ENCODE measurements around the gene ST6GAL1.

ST6GAL1 gene

DNA sequence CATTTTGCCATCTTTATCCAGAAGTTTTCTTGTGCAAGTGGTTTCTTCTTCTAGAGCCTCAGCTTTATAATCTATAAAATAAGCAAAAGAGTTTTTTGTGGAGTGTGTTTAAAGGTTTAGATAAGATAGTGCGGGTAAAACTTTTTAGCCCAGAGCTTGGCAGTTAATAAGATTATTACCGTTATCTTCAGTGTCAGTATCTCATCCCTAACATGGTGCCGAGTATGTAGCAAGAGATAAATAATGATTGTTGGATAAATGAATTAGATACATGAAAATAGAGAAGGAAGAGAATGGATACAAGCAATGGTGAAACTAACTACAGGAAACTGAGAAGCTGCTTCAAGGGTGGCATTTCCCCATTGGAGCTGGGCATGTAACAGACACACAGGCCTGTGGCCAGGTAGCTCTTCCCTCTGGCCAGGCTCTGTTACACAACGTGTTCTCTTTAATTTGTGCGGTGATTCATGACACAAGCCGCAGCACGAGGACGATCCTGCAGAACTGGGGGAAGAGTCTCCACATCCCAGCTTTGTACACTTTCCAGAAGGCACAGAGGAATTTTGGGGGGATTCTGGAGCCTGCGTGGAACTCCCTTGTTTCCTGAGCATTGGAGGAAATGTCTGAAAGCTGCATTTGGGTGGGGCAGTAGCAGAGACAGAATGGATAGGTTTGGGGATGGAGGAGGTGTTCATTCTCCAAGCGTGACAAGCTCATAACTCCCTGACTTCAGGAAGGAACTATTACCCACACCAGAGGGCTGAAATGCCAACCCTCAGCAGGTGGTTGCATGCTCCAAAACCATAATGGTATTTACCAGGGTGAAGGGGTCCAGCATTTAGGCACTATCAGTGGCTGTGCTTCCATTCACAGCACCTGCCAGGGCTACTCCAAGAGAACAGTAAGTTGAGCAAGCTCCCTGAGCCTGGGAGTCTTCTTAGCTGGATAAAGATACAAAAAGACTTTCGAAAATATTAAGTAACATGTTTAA, 14.2 kb upstream of the ST6GAL1 start:
- DNase-seq (ENCODE audit: low read depth in 2 of 2): no peak

GRCh38 chr3:186917512-186918312, 12.6 kb upstream of the ST6GAL1 start:
- DNase-seq (ENCODE audit: low read depth in 2 of 2): no peak

DNA sequence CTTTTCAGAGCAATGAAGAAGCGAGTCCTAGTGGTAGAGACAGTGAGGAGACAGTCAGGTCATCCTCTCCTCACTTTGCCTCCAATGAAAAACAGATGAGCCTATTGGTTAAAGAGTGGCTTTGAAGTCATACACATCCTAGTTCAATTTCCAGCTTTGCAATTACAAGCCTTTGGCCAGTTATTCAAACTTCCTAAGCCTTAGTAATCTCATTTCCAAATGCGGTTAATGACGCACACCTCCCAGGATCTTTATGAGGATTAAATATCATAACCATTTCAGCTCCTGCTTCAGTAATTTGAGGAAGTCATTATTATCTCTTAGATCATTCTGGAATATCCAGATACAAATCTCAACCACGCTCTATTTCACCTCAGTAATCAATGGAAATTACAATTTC, 10.0 kb upstream of the ST6GAL1 start:
- DNase-seq (ENCODE audit: low read depth in 2 of 2): no peak

DNA sequence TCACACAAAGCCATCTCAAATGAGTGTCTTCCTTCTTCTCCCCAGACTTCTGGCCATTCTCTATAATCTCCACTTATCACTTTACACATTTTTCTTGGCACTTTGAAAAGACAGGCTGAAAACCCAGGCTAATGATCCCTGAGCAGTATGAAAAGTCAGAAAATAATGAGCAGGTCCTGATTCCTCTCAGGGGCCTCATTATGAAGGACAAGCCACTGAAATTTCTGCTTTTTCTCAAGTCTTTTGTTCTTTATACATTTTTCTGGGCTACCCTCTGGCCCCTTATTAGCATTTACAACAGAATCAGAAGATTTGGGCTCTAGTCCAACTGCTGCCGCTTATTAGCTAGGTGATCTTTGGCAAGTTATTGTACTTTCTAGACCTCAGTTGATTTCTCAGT, 9.5 kb upstream of the ST6GAL1 start:
- DNase-seq (ENCODE audit: low read depth in 2 of 2): no peak

DNA sequence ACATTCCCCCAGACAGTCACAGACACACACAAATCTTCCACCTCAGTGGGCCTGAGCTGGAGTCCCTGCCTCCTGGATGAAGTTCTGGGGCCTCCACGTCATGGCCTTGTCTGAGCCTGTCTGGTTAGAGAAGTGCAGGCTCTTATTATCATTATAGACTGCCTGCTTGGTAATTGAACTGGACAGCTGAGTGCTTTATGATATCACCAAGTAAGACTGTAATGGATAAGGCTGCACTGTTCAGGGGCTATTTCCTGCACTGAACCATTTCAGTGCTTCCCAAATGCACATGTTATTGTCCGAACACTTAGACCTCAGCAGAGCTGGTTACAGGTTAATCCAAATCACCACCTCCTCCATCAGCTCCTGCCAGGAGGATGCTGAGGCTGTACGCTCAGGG, 8.7 kb upstream of the ST6GAL1 start:
- no peak for DNase-seq (ENCODE audit: low read depth in 2 of 2)

DNA sequence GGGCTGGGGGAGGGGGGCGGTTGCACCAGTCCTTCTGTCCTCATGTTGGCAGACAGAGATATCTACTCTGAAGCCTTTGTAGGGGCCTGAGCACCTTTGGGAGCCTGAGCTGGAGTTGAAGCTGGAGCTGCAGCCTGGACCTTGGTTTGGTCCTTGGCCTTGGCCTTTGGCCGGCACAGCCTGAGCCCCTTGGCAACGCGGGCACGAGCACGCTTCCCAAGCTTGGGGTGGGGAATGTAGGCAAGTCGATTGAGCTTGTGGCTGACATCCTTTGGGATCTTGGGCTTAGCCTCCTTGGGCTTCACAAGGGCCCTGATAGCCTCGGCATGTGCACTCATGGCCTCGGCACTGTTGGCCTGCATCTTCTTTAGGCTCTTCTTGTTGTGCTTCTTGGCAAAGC, 8.1 kb upstream of the ST6GAL1 start:
- no peak for DNase-seq (ENCODE audit: low read depth in 2 of 2)

DNA sequence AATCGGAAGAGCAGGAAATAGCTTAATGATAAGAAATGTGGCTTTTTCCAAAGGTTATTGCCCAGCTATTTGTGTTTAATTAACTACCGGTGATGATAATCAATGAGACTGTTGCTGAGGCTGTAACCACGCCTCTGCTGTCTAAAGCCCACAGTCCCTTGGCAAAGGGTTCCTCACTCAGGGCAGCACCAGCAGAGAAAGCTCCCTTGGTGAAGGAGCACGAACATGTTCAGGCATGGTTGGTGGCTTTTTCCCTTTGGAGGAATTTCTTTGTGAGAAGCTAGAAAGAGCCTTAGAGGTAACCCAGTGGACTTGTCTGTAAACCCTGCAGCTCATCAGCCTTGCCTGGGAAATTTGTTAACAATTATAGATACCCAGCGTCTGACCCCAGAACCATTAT, 7.5 kb upstream of the ST6GAL1 start:
- no peak for DNase-seq (ENCODE audit: low read depth in 2 of 2)

- no peak for DNase-seq (ENCODE audit: low read depth in 2 of 2)
Measured at GRCh38 chr3:186923241-186923640, 7.1 kb upstream of the ST6GAL1 start.

- no peak for DNase-seq (ENCODE audit: low read depth in 2 of 2)
Measured at GRCh38 chr3:186925826-186926225, 4.5 kb upstream of the ST6GAL1 start.

DNA sequence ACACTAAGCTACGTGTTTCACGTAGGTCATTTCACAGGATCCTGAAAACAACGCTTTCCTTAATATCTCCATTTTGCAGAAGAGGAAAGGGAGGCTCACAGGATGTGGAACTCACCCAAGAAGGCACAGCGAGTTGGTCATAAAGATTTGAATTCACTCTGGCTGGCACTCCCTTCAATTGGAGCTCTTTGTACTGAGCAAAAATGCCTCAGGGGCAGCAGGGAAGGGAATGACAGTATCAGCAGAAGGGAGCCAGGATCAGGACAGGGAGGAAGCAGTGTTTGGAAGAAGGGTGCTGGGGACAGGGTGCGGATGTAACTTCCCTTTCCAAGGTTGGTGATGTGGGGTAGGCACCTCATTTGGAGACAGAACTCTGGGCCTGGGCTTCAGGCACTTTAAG, 1.1 kb upstream of the ST6GAL1 start:
- no peak for DNase-seq (ENCODE audit: low read depth in 2 of 2)

DNA sequence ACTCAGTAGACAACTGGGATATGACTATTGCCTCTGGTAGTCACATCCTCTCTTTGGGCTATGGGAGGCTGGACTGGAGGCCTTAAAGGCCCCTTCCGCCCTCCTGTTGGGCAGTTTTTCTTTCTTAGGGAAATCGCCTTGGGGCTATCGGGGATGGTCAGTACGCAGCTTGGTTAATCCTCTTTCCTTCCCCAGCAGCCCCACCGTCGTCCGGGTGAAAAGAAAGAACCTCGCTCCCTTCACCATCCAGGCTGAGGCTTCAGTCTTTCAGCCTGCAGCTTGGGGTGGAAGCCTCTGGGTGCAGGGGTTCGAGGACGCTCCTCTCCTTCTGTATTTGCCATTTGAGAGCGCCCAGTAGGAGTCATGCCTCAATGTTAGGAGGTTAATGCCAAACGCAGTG, 641 bp upstream of the ST6GAL1 start:
- no peak for DNase-seq (ENCODE audit: low read depth in 2 of 2)

GRCh38 chr3:186930641-186931531, 560 bp downstream of the ST6GAL1 start:
- DNase-seq (ENCODE audit: low read depth in 2 of 2): peak in 1 of 2 donors; percentile 41

- DNase-seq (ENCODE audit: low read depth in 2 of 2): peak; percentile 31 to 43
Measured at GRCh38 chr3:186931532-186932280, 1.4 kb downstream of the ST6GAL1 start.

DNA sequence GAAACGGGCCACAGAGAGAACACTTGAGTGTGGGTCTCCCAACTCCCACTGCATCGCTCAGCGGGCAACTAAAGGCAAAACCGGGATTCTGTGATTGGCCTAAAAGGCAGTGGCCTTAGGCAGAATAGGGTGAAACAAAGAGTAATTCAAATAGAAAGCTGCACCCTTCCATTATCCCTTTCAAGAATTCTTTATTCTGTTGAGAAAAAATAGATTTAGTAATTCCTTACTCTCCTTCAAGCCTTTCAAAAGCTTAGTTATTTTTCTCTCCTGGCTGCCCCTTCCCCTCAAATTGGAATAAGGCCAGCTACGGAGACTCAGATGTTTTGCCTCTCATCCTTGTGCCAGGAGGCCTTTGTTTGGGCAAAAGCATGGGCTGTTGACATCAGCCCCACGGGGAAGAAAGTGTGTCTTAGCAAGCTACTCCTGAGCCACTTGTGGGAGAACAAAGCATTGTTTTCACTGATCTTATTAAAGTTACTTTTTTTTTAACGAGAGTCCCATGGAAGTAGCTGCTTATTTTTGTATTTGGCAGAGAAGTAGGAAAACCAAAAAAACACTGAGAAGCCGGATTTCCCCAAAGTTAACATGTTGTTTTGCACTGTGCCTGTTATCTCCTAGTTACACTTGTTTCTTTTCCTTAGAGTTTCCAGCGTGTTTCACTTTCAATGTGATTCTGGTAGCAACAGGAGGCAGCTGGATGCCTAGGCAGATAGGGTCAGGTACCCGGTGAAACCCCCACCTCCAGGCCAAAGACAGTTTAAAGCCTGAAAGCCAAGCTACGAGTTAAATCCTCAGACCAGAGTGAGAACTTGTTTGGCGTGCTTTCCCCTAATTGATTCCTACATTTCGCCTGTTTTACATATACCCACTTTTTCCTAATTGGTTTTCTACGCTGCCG, 2.2 kb downstream of the ST6GAL1 start:
- DNase-seq (ENCODE audit: low read depth in 2 of 2): no peak

DNA sequence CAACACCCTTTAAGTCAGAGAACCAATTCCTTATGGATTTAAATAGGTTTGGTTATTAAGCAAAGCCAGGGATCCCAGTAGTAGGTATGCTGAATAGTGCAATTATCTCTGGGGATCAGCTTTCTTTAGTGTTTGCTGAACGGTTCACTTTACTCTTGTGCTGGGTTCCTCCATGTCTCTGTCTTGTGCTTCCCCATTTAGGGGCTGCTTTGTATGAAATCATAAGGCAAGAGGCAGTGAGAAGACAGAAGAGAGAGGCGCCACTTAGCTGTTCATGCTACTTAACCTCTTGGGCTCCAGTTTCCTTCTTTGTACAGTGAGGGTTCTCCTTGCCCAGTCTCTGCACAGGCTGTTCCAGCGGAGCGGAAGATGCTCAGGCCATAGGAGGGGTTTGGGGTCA, 3.5 kb downstream of the ST6GAL1 start:
- no peak for DNase-seq (ENCODE audit: low read depth in 2 of 2)

GRCh38 chr3:186935133-186935532, 4.8 kb downstream of the ST6GAL1 start:
- no peak for DNase-seq (ENCODE audit: low read depth in 2 of 2)

- no peak for DNase-seq (ENCODE audit: low read depth in 2 of 2)
Measured at GRCh38 chr3:186937017-186937875, 6.9 kb downstream of the ST6GAL1 start.

DNA sequence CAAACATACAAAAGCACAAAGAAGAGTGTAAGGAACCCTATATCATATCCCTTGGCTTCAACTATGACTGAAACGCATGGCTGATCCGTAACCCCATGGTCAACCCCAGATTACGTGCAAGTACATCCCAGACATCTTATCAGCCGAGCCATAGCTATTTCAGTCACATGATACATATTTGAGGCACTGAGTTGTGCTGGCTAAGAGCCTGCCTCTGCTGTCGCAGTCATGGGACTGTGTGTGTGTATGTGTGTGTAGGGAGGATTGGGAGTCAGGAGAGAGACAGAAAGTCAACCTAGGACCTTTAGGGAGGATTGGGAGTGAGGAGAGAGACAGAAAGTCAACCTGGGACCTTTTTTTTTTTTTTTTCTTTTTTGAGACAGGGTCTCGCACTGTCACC, 8.4 kb downstream of the ST6GAL1 start:
- no peak for DNase-seq (ENCODE audit: low read depth in 2 of 2)

DNA sequence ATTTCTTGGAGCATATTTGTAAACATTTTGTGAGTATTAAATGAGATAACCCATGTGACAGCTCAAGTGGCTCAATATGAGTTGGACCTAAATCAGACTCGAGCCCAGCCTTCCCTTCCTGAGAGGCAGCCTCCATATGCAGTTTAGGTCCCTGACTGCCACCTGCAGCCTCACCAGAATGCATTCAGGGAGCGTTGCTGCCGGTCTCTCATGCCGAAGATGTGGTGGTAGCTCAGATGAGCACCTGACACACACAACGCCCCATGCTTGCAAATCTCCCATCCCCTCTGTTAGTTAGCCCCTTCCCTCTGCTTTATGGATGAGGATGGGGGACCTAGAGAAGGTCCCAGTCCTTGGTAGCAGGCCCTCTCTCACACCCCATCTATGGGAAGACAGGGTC, 9.2 kb downstream of the ST6GAL1 start:
- no peak for DNase-seq (ENCODE audit: low read depth in 2 of 2)
